NK-92 treated with Interleukin-12 subunit alpha and Interleukin-12 subunit beta, amount 100 ng/mL, for 24 hours (cell line): Measurements from ENCODE around the gene MAB21L4.
"Not testable (repeated sequence)": the region's sequence is repeated elsewhere in the genome, so short reads cannot be mapped to it uniquely, and the experiment has no call there.

Experiments used
- DNase-seq: peaks from one replicate; lab custom pipeline; 2025; lab: John Stamatoyannopoulos, UW

MAB21L4 gene

DNA sequence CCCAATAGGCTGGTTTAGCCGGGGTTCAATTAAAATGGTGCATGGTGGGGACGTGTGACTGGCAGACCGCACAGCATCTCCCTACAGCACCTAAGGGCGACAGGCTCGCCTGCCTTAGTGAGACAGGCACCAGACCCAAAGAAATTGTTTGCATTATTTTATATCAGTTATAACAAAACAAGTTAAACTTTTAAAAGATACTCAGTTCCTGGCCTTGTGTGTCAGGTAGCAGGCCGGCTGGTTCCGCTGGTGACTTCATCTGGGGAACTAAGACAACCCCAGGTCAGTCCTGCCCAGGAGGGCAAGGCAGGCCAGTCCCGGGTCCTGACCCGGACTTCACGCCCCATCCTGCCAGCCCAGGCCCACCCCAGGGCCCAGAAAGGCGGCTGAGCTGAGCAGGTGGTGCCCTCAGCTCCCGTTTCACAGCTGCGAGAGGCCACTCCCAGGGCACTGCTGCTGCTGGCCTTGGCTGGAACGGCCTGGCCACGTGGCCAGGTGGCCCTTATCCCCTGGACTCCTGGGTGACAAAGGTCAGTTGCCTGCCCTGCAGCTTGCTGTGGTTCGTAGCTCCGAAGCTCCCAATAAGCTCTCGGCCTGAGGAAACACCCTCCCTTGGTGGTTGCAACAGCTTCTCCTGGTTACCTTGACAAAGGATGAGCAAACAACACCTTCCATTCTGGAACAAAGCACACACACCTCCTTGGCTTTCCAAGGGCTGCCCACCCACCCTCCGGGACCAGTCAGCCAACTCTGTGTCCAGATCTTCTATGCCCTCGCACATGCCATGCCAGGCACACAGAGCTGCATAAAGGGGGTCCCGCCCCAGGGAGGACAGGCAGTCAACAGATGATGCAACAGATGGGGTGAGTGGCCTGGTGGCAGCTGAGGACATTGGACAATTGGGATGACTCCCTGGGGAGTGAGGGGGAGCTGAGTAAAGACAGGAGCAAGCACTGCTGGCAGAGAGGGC, 38.6 kb downstream of the MAB21L4 start:
- DNase-seq, result no peak

DNA sequence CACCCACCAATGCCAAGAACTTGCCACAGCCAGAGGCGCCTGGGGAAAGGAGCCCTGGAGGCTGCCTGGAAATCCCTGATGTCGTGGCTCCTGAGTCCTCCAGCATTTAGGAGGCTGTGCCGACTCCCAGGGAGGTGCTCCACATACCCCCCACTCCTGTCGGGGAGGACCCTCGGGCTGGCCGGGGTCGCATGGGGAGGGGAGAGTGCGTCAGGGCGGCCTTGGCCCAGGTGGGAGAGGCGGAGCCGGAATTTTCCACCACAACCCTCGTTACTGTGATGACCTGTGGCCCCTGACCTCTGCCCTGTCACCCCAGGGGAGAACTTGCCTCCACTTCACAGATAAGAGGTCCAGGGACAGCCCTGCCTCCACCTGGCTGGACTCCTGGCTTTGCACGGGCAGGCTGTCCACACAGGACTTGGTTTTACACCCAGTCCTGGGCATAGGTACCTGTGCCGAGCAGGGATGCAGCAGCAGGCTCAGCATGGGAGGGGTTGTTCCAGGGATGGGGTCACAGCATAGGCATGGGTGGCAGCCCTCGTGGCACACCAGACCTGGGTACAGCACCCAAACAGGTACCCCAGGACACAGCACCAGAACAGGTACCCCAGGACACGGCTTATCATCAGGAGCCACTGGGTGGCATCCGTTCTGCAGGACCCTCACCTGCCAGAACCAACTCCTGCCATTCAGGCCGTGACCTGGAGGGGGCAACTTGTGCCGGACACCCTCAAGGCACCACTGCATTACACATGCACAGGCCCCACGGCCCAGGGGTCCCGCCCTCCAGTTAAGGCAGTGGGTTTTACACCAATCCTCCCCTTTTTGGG, 39.6 kb downstream of the MAB21L4 start:
- DNase-seq, result no peak

DNA sequence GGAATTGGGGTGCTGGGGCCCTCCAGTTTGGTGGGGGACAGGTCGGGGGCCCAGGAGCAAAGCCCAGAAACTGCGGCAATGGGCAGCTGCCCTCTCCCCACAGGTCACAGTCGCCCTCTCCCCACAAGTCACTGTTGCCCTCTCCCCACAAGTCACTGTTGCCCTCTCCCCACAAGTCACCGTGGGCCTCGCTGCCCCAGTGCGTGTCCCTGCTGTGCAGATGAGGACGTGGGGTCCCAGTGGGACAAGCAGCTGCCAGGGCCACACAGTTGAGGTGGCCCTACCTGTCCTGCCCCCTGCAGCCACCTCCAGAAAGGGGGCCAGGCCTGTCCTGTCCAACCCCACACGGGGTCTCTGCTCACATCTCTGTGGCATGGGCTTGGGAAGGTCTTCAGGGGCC, 40.3 kb downstream of the MAB21L4 start:
- DNase-seq, result no peak

DNA sequence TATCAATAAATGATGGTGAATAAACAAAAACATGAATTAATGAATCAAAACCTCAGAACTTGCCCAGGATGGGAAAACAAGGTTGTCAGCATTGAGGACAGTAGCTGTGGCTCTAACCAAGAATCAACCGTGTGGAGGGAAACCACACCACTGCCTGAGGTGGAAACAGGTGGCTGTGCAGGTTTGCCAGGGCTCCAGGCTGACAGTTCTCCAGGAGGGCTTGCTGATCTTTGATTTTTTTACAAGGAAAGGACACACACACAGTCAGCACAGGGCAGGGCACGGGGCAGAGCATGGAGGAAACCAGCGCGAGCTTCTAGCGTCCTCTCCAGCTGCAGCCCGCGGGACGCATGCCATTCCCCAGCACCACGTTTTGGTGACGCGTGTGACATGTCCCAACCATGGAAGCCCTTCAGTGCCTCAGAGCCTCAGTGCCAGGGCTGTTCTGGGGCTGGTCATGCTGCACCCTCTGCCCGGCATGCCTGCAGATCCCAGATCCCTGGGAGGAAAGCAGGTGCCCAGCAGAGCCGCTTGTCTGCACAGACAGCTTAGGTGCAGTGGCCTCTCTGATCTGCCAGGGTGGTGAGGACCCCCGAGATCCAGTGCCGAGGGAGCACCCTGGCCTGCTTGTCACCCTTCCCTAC, 43.2 kb downstream of the MAB21L4 start:
- DNase-seq, result no peak

DNA sequence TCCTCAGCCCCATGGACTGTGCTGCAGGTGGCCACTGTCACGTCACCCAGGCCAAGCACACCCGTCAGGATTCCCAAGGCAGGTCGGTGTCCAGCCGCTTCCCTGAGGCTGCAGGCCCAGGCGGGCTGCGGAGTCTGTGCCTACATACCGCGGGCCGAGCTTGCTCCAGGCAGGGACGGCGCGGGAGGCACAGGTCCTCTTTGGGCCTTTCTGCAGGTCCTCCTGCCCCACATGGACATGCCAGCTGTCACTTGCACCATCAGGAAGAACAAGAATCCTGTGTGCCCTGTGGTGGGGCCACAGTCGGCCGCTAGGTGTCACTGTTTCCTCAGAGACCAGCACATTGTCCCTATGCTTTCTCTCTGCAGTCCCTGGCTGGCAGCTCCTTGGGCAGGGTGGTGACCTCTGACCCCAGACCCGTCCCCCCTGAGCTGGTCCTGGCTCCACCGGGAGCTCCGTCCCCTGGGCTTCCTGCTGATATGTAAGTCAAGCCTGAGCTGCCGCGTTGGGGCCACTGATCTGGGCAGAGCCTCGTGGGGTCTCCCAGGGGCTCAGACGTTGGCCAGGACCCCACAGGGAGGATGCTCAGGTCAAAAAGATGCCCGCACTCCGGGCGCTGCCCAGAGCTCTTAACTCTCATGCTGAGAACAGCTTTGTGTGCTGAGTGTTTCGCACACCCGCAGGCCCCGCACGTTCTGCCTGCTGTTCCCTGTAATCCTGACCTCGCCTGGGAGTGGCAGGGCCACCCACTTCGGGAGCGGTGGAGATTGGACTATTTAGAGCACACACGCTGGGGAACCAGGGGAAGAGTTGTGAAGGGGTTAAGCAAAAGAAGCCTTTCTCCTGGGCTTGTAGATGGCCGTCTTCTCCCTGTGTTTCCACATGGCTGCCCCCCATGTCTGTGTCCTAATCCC, 44.6 kb downstream of the MAB21L4 start:
- DNase-seq, result peak; percentile 54

DNA sequence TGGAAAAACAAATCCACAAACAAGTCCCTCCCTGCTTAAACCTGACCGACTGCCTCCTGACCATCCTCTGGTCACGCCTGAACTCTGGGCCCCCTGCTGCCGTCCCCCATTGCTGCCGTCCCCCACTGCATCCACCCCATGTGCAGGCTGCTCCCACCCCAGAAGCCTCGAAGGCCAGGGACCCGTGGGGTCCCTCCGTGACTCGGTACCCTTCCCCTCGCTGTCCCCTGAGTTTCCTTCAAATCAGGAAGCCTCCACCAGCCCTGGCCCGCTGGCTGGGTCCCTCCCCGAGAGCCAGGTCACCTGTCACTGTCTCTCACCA, 45.2 kb downstream of the MAB21L4 start:
- no peak for DNase-seq

DNA sequence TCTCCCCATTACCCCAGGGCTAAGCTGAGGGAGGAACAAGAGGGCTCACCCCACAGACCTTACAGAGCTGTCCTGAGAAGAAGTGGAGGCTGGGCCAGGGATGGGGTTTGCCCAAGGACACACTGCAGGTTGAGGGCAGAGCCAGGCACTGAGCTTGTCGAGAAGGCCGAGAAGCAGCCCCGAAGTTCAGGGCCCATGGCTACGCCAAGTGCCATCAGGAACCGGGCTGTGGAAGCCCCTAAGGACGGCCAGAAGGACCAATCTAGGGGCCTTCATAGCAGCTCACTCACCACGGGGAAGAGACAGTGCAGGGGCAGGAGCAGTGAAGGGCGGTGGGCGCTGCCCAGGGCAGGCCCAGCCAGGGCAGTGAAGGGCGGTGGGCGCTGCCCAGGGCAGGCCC, 45.9 kb downstream of the MAB21L4 start:
- no peak for DNase-seq

DNA sequence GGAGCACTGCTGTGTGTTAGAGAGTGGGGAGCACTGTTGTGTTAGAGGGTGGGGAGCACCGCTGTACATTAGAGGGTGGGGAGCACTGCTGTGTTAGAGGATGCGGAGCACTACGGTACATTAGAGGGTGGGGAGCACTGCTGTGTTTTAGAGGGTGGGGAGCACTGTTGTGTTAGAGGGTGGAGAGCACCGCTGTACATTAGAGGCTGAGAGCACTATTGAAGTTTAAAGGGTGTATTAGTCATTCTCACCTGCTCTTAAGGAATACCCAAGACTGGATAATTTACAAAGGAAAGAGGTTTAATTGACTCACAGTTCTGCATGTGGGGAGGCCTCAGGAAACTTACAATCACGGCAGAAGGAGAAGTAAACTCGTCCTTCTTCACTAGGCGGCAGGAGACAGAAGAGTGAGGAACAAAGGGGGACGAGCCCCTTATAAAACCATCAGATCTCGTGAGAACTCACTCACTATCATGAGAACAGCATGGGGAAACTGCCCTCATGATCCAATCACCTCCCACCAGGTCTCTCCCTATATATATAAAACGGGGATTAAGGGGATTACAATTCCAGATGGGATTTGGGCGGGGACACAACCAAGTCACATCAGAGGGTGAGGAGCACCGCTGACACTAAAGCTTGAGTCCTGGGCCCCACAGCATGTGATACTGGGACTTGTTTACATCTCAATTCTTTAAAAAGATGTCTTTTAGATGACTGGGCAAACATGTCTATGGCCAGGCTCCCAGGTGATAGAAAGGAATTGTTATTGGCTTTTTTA, 46.9 kb downstream of the MAB21L4 start:
- no peak for DNase-seq

DNA sequence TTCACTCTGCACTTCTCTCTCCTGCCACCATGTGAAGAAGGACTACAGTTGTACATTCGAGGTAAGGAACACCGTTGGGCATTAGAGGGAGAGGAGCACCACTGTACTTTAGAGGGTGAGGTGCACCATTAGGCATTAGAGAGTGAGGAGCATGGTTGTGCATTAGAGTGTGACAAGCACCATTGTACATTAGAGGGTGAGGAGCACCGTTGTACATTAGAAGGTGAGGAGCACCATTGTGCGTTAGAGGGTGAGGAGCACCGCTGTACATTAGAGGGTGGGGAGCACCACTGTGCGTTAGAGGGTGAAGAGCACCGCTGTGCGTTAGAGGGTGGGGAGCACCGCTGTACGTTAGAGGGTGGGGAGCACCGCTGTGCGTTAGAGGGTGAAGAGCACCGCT, 48.1 kb downstream of the MAB21L4 start:
- no peak for DNase-seq

DNA sequence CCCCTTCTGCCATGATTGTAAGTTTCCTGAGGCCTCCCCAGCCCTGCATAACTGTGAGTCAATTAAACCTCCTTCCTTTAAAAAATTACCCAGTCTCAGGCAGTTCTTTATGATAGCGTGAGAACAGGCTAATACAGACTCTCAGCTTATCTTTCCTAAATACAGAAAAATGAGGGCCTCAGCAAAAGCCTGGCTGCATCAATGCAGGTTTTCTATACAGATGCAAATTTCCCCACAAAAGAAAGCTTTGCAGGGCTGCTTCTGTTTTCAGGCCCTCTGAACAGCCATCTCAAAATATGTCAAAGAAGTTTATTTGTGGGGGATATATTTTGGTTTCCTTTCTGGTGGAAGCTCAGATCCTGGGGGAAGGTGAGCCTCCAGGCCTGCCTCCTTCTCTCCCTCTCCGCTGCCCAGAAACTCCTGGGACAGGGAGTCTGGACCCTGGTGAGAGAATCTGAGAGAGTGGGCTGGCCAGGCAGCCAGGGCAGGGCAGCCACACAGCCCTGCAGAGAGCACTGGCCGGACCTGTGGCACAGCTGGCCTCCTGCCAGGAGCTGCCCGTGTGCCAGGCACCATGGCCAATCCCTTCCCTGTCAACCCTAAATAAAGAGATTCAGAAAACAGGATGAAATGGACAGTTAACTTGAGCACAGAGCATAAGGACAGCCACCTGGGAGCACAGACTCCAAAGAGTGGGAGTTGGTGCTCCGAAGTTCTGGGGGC, 48.9 kb downstream of the MAB21L4 start:
- no peak for DNase-seq

DNA sequence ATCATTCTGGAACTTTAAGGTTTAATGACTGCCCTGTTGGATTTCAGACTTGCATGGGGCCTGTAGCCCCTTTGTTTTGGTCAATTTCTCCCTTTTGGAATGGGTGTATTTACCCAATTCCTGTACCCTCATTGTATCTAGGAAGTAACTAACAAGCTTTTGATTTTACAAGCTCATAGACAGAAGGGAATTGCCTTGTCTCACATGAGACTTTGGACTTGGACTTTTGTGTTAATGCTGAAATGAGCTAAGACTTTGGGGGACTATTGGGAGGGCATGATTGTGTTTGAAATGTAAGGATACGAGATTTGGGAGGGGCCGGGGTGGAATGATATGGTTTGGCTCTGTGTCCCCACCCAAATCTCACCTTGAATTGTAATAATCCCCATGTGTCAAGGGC, 49.6 kb downstream of the MAB21L4 start:
- not testable (repeated sequence) for DNase-seq

DNA sequence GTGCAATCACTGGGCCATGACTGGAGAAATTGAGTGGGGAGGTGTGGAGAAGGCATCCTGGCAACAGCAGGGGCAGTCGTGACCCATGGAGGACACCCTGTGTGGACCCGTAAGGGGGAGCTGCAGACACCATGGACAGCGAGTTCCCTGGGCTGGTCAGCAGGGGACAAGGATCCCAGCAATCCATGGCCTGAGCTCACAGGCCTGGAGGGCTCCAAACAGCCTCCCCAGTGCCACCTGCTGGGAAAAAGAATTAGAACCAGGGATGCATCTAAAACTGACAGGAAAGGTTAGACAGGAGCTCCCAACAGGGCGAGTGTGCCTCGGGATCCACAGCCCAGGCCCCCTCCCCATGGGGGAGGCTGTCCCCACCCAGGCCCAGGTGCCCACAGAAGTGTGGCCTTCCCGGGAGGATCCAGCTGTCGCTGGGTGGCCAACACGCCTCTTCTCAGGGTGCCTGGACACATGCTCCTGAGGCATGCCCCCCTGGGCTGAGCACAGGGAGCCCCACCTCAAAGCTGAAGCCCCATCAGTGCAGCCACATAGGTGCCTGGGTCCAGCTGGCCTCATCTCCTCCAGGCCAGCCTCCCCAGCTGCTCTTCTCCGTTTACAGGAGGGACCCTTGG, 55.4 kb downstream of the MAB21L4 start:
- no peak for DNase-seq

DNA sequence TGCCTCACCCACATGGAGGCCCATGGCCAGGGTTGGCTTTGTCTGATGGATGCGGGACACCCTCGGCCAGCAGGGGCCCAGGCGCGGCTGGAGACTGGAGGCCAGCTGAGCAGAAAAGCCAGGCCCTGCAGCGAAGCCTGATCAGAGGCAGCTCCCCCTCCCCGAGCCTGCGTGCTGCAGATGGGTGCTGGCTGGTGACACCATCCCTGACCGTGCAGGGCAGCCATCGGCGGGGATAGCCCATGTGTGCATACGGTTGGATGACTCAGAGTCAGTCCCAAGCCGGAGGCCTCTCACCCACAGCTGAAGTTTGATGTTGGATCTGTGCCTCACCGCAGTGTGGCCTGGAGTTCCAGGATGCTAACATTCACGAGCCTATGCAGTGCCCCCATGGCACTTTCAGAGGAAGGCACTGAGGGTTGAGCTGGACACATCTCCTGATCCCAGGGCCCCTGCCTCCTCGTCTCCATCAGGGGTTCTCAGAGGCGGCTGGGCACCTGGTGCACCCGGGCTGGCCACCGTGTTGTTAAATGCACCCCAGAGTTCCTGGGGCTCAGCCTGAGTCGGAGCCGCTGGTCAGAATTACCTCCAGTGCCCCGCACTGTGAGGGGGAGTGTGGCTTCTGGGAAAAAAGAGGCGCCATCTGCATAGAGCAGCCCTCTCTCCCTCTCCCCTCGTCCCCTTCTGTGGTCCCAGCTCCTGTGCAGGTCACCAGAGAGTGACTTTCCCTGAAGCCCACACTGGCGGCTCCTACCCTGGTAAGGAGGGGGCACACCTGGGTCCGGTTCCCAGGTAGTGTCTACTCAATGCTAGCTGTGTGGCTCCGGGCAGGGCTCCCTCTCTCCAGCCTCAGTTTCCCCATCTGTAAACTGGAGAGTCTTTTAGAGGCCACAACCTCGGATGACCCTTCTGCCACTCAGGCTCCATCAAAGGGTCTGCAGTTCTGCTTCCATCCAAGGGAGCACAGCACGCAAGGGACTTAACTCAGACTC, 56.5 kb downstream of the MAB21L4 start:
- DNase-seq, result no peak

DNA sequence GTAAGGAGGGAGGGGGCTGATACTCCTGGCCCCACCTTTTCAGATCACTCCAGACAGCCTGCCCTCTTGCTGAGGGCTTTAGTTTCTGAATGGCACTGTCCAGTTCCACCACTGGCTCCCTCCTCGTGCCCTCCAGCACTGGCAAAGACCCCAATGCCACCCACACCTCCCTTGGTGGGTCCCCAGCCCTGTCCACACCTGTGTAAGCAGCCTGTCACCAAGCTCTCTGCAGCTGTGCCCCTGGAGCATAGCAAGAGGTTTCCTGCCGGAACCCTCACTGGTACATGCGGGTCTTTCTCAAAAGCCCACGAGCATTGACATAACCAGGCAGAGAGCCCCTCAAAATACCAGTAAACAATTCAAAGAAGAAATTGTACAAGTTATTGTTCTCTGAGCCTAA, 58.3 kb downstream of the MAB21L4 start:
- no peak for DNase-seq

DNA sequence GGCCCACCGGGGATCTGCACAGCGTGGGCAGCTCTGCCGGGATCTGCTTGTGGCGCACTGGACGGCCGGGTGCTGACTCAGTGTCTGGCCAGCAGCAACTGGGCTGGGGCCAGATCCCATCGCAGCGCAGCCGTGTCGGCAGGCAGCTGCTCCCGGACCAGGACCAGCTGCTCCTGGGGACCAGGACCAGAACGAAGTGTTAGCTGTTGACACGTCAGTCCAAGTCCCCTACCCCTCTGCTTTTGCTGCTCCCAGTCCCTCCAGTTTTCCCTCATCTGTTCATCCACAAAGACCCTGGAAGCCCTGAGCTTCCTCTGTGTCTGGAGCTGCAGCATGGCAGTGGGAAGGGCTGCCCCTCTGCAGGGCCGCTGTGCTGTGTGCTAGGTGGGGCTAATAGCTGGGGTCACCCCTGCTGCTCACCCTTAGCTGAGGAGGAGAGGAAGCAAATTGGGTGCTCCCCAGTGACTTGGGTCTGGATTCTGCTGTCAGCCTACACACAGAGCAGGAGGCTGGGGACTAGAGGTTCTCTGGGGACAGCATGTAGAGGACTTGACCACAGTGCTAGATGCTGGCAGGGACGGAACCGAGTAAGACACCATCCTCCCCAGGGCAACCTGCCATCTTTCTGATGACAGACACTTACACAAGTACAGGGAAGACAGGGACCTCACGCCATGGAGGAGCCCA, 59.0 kb downstream of the MAB21L4 start:
- DNase-seq, result no peak
